SK-N-SH treated with all-trans-retinoic acid at 6 μM for 48 hours (cell line): ENCODE results near the gene ADAMTS2.

Experiments
- ATAC-seq: fragments of 200-7000 bp; cut with Tn5 transposase; 3 replicates; pipeline ENCODE4 v1.9.1; 2020; ENCODE audit warnings: mild to moderate bottlenecking, moderate library complexity
- ARNTL ChIP-seq: fragments of 450-650 bp; formaldehyde crosslinking; IDR thresholded peaks from 2 replicates; pipeline ENCODE4 v1.5.0; 2020; ENCODE audit warnings: low read depth, mild to moderate bottlenecking, moderate library complexity, borderline replicate concordance
- CSDC2 ChIP-seq: fragments of 250-450 bp; sonication (Bioruptor Pico); IDR thresholded peaks from 2 replicates; pipeline ENCODE4 v1.5.0; 2020; ENCODE audit warnings: mild to moderate bottlenecking, moderate library complexity
- ESRRG ChIP-seq: fragments of 250-450 bp; sonication (Bioruptor Pico); IDR thresholded peaks from 2 replicates; pipeline ENCODE4 v1.6.1; 2021; ENCODE audit warnings: mild to moderate bottlenecking
- GLIS3 ChIP-seq: fragments of 250-450 bp; sonication (Bioruptor Pico); IDR thresholded peaks from 2 replicates; pipeline ENCODE4 v1.5.0; 2020; ENCODE audit warnings: mild to moderate bottlenecking, moderate library complexity
- OSR1 ChIP-seq: fragments of 250-450 bp; sonication (Bioruptor Pico); IDR thresholded peaks from 2 replicates; pipeline ENCODE4 v1.8.0; 2022; ENCODE audit warnings: moderate library complexity, mild to moderate bottlenecking, inconsistent platforms
- PPARA ChIP-seq: fragments of 250-450 bp; sonication (Bioruptor Pico); IDR thresholded peaks from 2 replicates; pipeline ENCODE4 v1.5.0; 2020; ENCODE audit warnings: mild to moderate bottlenecking, borderline replicate concordance
- SNAI2 ChIP-seq: fragments of 250-450 bp; sonication (Bioruptor Pico); IDR thresholded peaks from 2 replicates; pipeline ENCODE4 v1.5.0; 2020; ENCODE audit warnings: mild to moderate bottlenecking, moderate library complexity
- TCF4 ChIP-seq: fragments of 250-450 bp; sonication (Bioruptor Pico); IDR thresholded peaks from 2 replicates; pipeline ENCODE4 v1.8.0; 2021; ENCODE audit warnings: mild to moderate bottlenecking, moderate library complexity, borderline replicate concordance
- TOX ChIP-seq: fragments of 250-450 bp; sonication (Bioruptor Pico); IDR thresholded peaks from 2 replicates; pipeline ENCODE4 v1.8.0; 2021; ENCODE audit warnings: mild to moderate bottlenecking, moderate library complexity, borderline replicate concordance
- ZC3H10 ChIP-seq: fragments of 250-450 bp; sonication (Bioruptor Pico); IDR thresholded peaks from 2 replicates; pipeline ENCODE4 v1.5.1; 2021; ENCODE audit warnings: mild to moderate bottlenecking, moderate library complexity
- ZFP3 ChIP-seq: fragments of 250-450 bp; sonication (Bioruptor Pico); IDR thresholded peaks from 2 replicates; pipeline ENCODE4 v1.5.0; 2020; ENCODE audit warnings: mild to moderate bottlenecking, moderate library complexity
- ZFP30 ChIP-seq: fragments of 450-650 bp; formaldehyde crosslinking; IDR thresholded peaks from 2 replicates; pipeline ENCODE4 v1.5.0; 2022; ENCODE audit warnings: mild to moderate bottlenecking, moderate library complexity
- ZNF565 ChIP-seq: fragments of 450-650 bp; formaldehyde crosslinking; conservative IDR thresholded peaks from 2 replicates; pipeline ENCODE4 v1.5.0; 2020; ENCODE audit warnings: low read depth, mild to moderate bottlenecking, moderate library complexity
- ZNF70 ChIP-seq: fragments of 450-650 bp; formaldehyde crosslinking; IDR thresholded peaks from 2 replicates; pipeline ENCODE4 v1.5.0; 2020; ENCODE audit warnings: mild to moderate bottlenecking, moderate library complexity
- ZNF8 ChIP-seq: fragments of 450-650 bp; formaldehyde crosslinking; IDR thresholded peaks from 2 replicates; pipeline ENCODE4 v1.5.0; 2020; ENCODE audit warnings: mild to moderate bottlenecking, moderate library complexity
- TF ChIP-seq, protein P1 (sequence below): fragments of 250-450 bp; sonication (Bioruptor Pico); IDR thresholded peaks from 2 replicates; pipeline ENCODE4 v1.8.0; 2021; ENCODE audit warnings: low read depth, mild to moderate bottlenecking, moderate library complexity, borderline replicate concordance
- TF ChIP-seq, protein P2 (sequence below): fragments of 250-450 bp; sonication (Bioruptor Pico); IDR thresholded peaks from 2 replicates; pipeline ENCODE4 v1.5.0; 2020; ENCODE audit warnings: mild to moderate bottlenecking, moderate library complexity
- TF ChIP-seq, protein P3 (sequence below): fragments of 250-450 bp; sonication (Bioruptor Pico); IDR thresholded peaks from 2 replicates; pipeline ENCODE4 v1.5.1; 2020; ENCODE audit warnings: low read depth, mild to moderate bottlenecking, moderate library complexity
- TF ChIP-seq, protein P4 (sequence below): fragments of 250-450 bp; sonication (Bioruptor Pico); IDR thresholded peaks from 2 replicates; pipeline ENCODE4 v1.8.0; 2020; ENCODE audit warnings: mild to moderate bottlenecking, moderate library complexity, borderline replicate concordance

The ADAMTS2 gene

DNA sequence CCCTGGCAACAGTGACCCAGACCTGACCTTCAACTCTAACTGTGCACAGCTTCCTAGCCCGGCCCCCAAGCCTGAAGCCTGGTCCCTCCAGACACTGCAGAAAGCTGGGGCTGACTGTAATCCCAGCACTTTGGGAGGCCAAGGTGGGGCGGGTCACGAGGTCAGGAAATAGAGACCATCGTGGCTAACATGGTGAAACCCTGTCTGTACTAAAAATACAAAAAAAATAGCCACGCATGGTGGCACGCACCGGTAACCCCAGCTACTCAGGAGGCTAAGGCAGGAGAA is 35.9 kb downstream of the ADAMTS2 start:
- TF ChIP-seq SNAI2 (CRISPR knock-in tag): no peak
- TF ChIP-seq ZC3H10: no peak

DNA sequence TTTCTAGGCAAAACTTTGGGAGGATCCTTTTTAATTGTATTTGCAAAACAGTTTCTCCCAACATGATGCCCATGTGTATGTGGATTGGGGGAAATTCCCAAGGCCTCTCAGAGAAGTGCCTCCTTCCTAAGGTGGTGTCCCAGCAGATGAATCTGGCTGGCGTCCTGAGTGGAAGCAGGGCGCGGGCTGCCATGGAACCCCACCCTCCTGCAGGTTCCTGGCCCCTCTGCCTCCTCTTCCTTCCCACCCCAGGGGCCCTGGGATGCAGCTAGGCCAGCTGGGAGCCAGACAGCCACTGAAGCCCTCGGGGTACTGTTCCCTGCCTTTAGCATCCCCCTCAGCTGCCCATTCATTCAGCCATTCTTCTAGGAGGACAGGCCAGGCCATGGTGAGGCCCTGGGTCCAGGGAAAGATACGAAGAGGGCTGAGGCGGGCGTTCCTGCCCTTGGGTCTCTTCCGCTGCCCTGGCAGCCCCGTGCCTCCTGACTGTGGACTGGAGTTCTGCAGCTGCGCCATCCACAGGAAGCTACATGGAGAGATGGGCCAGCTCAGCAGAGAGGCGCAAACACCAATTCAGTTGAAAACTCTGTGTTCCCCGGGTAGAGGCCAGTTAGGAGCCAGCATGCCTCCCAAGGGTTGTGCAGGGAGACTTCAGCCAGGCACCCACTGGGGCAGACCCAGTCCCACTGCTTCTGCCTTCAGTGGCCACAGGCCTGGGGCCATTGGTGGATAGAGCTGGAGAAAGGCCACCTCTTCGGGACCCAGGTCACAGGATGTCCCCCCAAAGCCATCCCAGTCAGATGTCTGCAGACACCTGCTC is 36.5 kb downstream of the ADAMTS2 start:
- TF ChIP-seq ZNF565 (CRISPR knock-in tag) (no peak), ARNTL (CRISPR knock-in tag) (no peak), ZNF8 (CRISPR knock-in tag) (no peak), SNAI2 (CRISPR knock-in tag) (no peak), PPARA (no peak)
- TF ChIP-seq, protein P1, sequence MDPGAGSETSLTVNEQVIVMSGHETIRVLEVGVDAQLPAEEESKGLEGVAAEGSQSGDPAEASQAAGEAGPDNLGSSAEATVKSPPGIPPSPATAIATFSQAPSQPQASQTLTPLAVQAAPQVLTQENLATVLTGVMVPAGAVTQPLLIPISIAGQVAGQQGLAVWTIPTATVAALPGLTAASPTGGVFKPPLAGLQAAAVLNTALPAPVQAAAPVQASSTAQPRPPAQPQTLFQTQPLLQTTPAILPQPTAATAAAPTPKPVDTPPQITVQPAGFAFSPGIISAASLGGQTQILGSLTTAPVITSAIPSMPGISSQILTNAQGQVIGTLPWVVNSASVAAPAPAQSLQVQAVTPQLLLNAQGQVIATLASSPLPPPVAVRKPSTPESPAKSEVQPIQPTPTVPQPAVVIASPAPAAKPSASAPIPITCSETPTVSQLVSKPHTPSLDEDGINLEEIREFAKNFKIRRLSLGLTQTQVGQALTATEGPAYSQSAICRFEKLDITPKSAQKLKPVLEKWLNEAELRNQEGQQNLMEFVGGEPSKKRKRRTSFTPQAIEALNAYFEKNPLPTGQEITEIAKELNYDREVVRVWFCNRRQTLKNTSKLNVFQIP (CRISPR knock-in tag): no peak
- no peak for ATAC-seq

More for the DNA sequence above, 35.9 kb downstream of the ADAMTS2 start:
- no peak for ATAC-seq

DNA sequence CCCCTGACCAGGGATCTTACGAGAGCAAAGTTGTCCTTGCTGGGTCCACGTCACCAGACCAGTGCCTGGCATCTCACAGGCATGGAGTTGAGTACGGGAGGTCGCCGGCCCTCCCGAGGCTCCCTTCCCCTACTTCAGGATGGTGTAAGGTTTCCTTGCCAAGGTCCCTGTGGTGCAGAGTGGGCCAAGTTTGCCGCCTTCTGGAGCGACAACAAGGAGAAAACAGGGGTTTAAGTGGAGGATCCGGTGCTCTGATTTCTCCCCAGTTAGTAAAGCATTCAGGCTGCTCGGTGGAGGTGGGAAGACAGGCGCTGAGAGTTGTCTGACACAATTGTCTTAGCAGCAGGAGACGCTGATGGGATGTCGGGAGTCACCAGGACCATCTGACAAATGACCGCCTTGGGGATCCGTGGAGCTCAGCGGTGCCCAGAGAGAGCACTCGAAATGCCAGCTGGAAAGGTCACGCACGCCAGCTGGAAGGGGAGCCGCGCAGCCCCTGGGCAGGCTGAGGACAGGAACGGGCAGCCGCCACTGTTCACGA is 37.3 kb downstream of the ADAMTS2 start:
- ATAC-seq: no peak
- no peak for TF ChIP-seq TOX (CRISPR knock-in tag)
- no peak for TF ChIP-seq GLIS3 (CRISPR knock-in tag)
- TF ChIP-seq SNAI2 (CRISPR knock-in tag): no peak
- no peak for TF ChIP-seq ZFP3 (CRISPR knock-in tag)
- no peak for TF ChIP-seq ZNF8 (CRISPR knock-in tag)
- no peak for TF ChIP-seq ZNF70 (CRISPR knock-in tag)
- TF ChIP-seq, protein P2, sequence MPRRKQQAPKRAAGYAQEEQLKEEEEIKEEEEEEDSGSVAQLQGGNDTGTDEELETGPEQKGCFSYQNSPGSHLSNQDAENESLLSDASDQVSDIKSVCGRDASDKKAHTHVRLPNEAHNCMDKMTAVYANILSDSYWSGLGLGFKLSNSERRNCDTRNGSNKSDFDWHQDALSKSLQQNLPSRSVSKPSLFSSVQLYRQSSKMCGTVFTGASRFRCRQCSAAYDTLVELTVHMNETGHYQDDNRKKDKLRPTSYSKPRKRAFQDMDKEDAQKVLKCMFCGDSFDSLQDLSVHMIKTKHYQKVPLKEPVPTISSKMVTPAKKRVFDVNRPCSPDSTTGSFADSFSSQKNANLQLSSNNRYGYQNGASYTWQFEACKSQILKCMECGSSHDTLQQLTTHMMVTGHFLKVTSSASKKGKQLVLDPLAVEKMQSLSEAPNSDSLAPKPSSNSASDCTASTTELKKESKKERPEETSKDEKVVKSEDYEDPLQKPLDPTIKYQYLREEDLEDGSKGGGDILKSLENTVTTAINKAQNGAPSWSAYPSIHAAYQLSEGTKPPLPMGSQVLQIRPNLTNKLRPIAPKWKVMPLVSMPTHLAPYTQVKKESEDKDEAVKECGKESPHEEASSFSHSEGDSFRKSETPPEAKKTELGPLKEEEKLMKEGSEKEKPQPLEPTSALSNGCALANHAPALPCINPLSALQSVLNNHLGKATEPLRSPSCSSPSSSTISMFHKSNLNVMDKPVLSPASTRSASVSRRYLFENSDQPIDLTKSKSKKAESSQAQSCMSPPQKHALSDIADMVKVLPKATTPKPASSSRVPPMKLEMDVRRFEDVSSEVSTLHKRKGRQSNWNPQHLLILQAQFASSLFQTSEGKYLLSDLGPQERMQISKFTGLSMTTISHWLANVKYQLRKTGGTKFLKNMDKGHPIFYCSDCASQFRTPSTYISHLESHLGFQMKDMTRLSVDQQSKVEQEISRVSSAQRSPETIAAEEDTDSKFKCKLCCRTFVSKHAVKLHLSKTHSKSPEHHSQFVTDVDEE (CRISPR knock-in tag): no peak
- TF ChIP-seq OSR1 (CRISPR knock-in tag): no peak
- no peak for TF ChIP-seq ZFP30 (CRISPR knock-in tag)
- TF ChIP-seq ARNTL (CRISPR knock-in tag): no peak
- TF ChIP-seq ZC3H10: no peak
- no peak for TF ChIP-seq ESRRG (CRISPR knock-in tag)
- TF ChIP-seq, all 23 proteins: peak for 0

DNA sequence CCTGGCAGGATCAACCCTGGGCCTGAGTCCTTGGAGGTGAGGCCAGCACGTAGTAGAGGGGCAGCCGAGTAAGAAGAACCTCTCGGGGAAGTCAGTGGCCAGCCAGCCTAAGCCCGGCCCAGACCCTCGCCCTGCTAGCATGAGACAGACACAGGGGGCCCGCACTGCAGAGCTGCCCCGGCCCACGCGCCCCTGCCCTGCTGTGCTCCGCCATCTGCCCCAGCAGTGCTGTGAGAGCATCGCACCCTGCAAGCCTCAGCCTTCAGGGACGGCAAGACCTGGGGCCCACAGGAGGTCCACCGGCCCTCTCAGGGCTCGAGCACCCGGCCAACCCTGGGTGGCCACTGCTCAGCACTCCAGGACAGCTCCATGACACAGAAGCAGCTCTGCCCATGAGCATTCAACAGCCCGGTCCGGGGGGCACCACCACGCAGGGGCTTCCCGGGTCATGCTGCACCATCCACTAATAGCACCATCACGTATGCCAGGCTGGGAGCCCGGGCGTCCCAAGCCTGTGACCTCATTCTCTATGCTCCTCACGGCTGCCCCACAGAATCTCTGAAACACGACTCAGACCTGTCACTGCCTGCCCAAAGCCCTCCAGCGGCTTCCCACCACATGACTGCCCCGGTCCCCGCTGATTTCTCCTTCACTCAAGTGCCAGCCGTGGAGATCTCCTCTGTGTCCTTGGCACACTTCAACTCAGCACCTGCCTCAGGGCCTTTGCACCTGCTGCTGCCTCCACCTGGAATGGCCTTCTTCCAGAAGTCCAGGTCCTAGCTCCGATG is 38.1 kb downstream of the ADAMTS2 start:
- ATAC-seq: no peak
- no peak for TF ChIP-seq ZNF70 (CRISPR knock-in tag)
- TF ChIP-seq, protein P3, sequence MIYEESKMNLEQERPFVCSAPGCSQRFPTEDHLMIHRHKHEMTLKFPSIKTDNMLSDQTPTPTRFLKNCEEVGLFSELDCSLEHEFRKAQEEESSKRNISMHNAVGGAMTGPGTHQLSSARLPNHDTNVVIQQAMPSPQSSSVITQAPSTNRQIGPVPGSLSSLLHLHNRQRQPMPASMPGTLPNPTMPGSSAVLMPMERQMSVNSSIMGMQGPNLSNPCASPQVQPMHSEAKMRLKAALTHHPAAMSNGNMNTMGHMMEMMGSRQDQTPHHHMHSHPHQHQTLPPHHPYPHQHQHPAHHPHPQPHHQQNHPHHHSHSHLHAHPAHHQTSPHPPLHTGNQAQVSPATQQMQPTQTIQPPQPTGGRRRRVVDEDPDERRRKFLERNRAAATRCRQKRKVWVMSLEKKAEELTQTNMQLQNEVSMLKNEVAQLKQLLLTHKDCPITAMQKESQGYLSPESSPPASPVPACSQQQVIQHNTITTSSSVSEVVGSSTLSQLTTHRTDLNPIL: no peak
- no peak for TF ChIP-seq ZNF565 (CRISPR knock-in tag)
- no peak for TF ChIP-seq CSDC2 (CRISPR knock-in tag)
- no peak for TF ChIP-seq TOX (CRISPR knock-in tag)
- no peak for TF ChIP-seq PPARA
- no peak for TF ChIP-seq TCF4 (CRISPR knock-in tag)
- TF ChIP-seq, protein P4, sequence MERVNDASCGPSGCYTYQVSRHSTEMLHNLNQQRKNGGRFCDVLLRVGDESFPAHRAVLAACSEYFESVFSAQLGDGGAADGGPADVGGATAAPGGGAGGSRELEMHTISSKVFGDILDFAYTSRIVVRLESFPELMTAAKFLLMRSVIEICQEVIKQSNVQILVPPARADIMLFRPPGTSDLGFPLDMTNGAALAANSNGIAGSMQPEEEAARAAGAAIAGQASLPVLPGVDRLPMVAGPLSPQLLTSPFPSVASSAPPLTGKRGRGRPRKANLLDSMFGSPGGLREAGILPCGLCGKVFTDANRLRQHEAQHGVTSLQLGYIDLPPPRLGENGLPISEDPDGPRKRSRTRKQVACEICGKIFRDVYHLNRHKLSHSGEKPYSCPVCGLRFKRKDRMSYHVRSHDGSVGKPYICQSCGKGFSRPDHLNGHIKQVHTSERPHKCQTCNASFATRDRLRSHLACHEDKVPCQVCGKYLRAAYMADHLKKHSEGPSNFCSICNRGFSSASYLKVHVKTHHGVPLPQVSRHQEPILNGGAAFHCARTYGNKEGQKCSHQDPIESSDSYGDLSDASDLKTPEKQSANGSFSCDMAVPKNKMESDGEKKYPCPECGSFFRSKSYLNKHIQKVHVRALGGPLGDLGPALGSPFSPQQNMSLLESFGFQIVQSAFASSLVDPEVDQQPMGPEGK: no peak
- TF ChIP-seq, protein P1 (CRISPR knock-in tag): no peak
- no peak for TF ChIP-seq ZNF8 (CRISPR knock-in tag)
- TF ChIP-seq SNAI2 (CRISPR knock-in tag): no peak
- TF ChIP-seq, protein P2 (CRISPR knock-in tag): no peak
